ENCODE measurements around the gene REPIN1.

REPIN1 gene

DNA sequence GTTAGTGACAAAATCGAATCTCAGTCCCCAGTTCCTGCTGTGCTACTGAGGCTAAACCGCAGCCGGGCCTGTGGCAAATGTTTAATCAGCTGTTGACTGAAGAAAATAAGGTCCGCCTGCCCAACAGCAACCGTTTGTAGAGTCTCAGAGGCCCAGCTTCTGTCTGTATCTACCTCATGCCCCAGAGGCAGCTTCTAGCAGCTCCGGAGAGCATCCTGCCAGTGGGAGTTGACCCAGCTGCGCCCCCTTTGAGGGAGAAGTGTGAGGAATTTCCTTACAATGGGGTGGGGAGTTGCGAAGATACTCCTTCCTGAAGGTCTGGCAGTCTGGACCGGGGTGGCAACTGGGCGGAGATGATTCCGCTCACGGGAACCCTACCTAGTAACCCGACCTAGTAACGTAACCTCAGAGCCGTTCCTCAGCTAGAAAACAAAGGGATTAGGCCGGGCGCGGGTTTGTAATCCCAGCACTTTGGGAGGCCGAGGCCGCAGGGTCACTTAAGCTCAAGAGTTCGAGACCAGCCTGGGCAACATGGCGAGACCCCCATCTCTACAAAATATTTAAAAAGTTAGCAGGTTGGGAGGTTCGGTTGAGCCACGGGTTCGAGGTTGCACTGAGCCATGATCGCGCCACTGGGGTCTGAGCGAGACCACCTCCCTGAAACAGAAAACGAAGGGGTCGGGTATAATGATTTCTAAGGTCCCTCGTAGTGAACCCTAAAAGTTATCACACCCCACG is 9.7 kb downstream of the REPIN1 start (continued):
- TF ChIP-seq, protein P1, sequence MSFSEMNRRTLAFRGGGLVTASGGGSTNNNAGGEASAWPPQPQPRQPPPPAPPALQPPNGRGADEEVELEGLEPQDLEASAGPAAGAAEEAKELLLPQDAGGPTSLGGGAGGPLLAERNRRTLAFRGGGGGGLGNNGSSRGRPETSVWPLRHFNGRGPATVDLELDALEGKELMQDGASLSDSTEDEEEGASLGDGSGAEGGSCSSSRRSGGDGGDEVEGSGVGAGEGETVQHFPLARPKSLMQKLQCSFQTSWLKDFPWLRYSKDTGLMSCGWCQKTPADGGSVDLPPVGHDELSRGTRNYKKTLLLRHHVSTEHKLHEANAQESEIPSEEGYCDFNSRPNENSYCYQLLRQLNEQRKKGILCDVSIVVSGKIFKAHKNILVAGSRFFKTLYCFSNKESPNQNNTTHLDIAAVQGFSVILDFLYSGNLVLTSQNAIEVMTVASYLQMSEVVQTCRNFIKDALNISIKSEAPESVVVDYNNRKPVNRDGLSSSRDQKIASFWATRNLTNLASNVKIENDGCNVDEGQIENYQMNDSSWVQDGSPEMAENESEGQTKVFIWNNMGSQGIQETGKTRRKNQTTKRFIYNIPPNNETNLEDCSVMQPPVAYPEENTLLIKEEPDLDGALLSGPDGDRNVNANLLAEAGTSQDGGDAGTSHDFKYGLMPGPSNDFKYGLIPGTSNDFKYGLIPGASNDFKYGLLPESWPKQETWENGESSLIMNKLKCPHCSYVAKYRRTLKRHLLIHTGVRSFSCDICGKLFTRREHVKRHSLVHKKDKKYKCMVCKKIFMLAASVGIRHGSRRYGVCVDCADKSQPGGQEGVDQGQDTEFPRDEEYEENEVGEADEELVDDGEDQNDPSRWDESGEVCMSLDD (tag by site-specific recombination; IDR thresholded peaks at IDR 0.05): peak; percentile 80; the same call in 1 of the 2 replicates
- no peak for TF ChIP-seq ZNF544 (tag by site-specific recombination; IDR thresholded peaks at IDR 0.05)
- peak; percentile 51 for TF ChIP-seq ZNF366 (tag by site-specific recombination; conservative IDR thresholded peaks at IDR 0.05)
- TF ChIP-seq, protein P2, sequence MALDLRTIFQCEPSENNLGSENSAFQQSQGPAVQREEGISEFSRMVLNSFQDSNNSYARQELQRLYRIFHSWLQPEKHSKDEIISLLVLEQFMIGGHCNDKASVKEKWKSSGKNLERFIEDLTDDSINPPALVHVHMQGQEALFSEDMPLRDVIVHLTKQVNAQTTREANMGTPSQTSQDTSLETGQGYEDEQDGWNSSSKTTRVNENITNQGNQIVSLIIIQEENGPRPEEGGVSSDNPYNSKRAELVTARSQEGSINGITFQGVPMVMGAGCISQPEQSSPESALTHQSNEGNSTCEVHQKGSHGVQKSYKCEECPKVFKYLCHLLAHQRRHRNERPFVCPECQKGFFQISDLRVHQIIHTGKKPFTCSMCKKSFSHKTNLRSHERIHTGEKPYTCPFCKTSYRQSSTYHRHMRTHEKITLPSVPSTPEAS (tag by site-specific recombination; IDR thresholded peaks at IDR 0.05): no peak; the same call in 1 of the 2 replicates
- TF ChIP-seq, protein P3, sequence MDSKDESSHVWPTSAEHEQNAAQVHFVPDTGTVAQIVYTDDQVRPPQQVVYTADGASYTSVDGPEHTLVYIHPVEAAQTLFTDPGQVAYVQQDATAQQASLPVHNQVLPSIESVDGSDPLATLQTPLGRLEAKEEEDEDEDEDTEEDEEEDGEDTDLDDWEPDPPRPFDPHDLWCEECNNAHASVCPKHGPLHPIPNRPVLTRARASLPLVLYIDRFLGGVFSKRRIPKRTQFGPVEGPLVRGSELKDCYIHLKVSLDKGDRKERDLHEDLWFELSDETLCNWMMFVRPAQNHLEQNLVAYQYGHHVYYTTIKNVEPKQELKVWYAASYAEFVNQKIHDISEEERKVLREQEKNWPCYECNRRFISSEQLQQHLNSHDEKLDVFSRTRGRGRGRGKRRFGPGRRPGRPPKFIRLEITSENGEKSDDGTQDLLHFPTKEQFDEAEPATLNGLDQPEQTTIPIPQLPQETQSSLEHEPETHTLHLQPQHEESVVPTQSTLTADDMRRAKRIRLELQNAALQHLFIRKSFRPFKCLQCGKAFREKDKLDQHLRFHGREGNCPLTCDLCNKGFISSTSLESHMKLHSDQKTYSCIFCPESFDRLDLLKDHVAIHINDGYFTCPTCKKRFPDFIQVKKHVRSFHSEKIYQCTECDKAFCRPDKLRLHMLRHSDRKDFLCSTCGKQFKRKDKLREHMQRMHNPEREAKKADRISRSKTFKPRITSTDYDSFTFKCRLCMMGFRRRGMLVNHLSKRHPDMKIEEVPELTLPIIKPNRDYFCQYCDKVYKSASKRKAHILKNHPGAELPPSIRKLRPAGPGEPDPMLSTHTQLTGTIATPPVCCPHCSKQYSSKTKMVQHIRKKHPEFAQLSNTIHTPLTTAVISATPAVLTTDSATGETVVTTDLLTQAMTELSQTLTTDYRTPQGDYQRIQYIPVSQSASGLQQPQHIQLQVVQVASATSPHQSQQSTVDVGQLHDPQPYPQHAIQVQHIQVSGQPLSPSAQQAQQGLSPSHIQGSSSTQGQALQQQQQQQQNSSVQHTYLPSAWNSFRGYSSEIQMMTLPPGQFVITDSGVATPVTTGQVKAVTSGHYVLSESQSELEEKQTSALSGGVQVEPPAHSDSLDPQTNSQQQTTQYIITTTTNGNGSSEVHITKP (tag by site-specific recombination; IDR thresholded peaks at IDR 0.05): no peak
- TF ChIP-seq ZNF48 (tag by site-specific recombination; IDR thresholded peaks at IDR 0.05): no peak
- TF ChIP-seq TCF7L2 (IDR thresholded peaks at IDR 0.05; ENCODE audit: borderline replicate concordance, low read depth, low read length): no peak
- no peak for TF ChIP-seq KLF9 (tag by site-specific recombination; IDR thresholded peaks at IDR 0.05; ENCODE audit: low read depth)
- TF ChIP-seq ZNF398 (tag by site-specific recombination; IDR thresholded peaks at IDR 0.05): peak; percentile 64
- no peak for TF ChIP-seq ZNF423 (tag by site-specific recombination; IDR thresholded peaks at IDR 0.05)
- TF ChIP-seq, protein P4, sequence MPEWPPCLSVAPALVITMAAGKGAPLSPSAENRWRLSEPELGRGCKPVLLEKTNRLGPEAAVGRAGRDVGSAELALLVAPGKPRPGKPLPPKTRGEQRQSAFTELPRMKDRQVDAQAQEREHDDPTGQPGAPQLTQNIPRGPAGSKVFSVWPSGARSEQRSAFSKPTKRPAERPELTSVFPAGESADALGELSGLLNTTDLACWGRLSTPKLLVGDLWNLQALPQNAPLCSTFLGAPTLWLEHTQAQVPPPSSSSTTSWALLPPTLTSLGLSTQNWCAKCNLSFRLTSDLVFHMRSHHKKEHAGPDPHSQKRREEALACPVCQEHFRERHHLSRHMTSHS (tag by site-specific recombination; IDR thresholded peaks at IDR 0.05): no peak
- 0 out of 2 replicates have a peak, but pooled peaks have one; percentile 38 for TF ChIP-seq YY2 (tag by site-specific recombination; IDR thresholded peaks at IDR 0.05)
- no peak for TF ChIP-seq ZNF214 (tag by site-specific recombination; IDR thresholded peaks at IDR 0.05; ENCODE audit: borderline replicate concordance)
- TF ChIP-seq ZNF19 (tag by site-specific recombination; IDR thresholded peaks at IDR 0.05; ENCODE audit: low read depth): no peak
- TF ChIP-seq ZNF747 (tag by site-specific recombination; IDR thresholded peaks at IDR 0.05): no peak
- no peak for TF ChIP-seq PRDM1 (tag by site-specific recombination; IDR thresholded peaks at IDR 0.05)
- no peak for TF ChIP-seq GLIS1 (tag by site-specific recombination; IDR thresholded peaks at IDR 0.05)
- TF ChIP-seq HOXA7 (CRISPR knock-in tag; IDR thresholded peaks at IDR 0.05; ENCODE audit: borderline replicate concordance): no peak
- TF ChIP-seq, protein P5, sequence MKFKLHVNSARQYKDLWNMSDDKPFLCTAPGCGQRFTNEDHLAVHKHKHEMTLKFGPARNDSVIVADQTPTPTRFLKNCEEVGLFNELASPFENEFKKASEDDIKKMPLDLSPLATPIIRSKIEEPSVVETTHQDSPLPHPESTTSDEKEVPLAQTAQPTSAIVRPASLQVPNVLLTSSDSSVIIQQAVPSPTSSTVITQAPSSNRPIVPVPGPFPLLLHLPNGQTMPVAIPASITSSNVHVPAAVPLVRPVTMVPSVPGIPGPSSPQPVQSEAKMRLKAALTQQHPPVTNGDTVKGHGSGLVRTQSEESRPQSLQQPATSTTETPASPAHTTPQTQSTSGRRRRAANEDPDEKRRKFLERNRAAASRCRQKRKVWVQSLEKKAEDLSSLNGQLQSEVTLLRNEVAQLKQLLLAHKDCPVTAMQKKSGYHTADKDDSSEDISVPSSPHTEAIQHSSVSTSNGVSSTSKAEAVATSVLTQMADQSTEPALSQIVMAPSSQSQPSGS (tag by site-specific recombination; IDR thresholded peaks at IDR 0.05; ENCODE audit: low read depth): no peak
- TF ChIP-seq, protein P6, sequence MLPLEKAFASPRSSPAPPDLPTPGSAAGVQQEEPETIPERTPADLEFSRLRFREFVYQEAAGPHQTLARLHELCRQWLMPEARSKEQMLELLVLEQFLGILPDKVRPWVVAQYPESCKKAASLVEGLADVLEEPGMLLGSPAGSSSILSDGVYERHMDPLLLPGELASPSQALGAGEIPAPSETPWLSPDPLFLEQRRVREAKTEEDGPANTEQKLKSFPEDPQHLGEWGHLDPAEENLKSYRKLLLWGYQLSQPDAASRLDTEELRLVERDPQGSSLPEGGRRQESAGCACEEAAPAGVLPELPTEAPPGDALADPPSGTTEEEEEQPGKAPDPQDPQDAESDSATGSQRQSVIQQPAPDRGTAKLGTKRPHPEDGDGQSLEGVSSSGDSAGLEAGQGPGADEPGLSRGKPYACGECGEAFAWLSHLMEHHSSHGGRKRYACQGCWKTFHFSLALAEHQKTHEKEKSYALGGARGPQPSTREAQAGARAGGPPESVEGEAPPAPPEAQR (tag by site-specific recombination; IDR thresholded peaks at IDR 0.05): no peak
- TF ChIP-seq ZNF211 (tag by site-specific recombination; IDR thresholded peaks at IDR 0.05; ENCODE audit: low read depth): no peak
- no peak for TF ChIP-seq ZNF701 (tag by site-specific recombination; IDR thresholded peaks at IDR 0.05)
- no peak for TF ChIP-seq ZNF133 (tag by site-specific recombination; IDR thresholded peaks at IDR 0.05)
- no peak for TF ChIP-seq ZNF426 (tag by site-specific recombination; IDR thresholded peaks at IDR 0.05)
- peak; percentile 39 for TF ChIP-seq ZNF335 (tag by site-specific recombination; conservative IDR thresholded peaks at IDR 0.05)
- TF ChIP-seq ZXDB (tag by site-specific recombination; IDR thresholded peaks at IDR 0.05): no peak
